PC-9 (cell line): ENCODE data around the gene INPP5A. TPM values are rescaled to one million over a fixed set of nuclear protein-coding genes. Genes with fewer than 3 reads are reported as not detected.

Source experiments
- BruUV-seq: library from RNA; stranded (reverse); fragments of 400-500 nt; replicated peaks from 2 replicates; lab custom pipeline; 2021; lab: Mats Ljungman, UMichigan
- CTCF ChIA-PET: fragments of 300-600 bp; sonication (Branson Sonifier 250); formaldehyde crosslinking; loops from one replicate; lab custom pipeline; 2022; ENCODE audit warnings: antibody characterized with exemption; lab: Charles Lee
- POLR2A ChIA-PET: fragments of 300-600 bp; sonication (Branson Sonifier 250); formaldehyde crosslinking; loops from one replicate; lab custom pipeline; 2022; ENCODE audit warnings: antibody characterized with exemption; ENCODE audit not compliant: unreplicated experiment; lab: Charles Lee
- DNase-seq, 2 experiments: peaks; one replicate each; pipeline versions ENCODE4 v3.0.0 to v3.0.0-alpha.2; 2015 to 2022; ENCODE audit warnings: mixed read lengths in 1 of 2
- H2AFZ ChIP-seq: fragments of 200-600 bp; sonication (generic); 2 replicates; pipeline ENCODE4 v1.8.1; 2017; ENCODE audit warnings: antibody characterized with exemption
- H3F3A ChIP-seq: fragments of 200-600 bp; sonication (generic); 2 replicates; pipeline ENCODE4 v1.8.1; 2017; ENCODE audit warnings: antibody characterized with exemption, mild to moderate bottlenecking, low read depth; ENCODE audit not compliant: insufficient read depth
- H3K27ac ChIP-seq: fragments of 200-600 bp; sonication (generic); 2 replicates; pipeline ENCODE4 v1.6.1; 2016; ENCODE audit warnings: mixed run types
- H3K27me3 ChIP-seq: fragments of 200-600 bp; sonication (generic); 2 replicates; pipeline ENCODE4 v1.6.1; 2016; ENCODE audit warnings: low read depth, mixed run types; ENCODE audit not compliant: insufficient read depth
- H3K36me3 ChIP-seq: fragments of 200-600 bp; sonication (generic); 2 replicates; pipeline ENCODE4 v1.6.1; 2016; ENCODE audit warnings: low read depth, mixed run types
- H3K4me1 ChIP-seq: fragments of 200-600 bp; sonication (generic); replicated peaks from 2 replicates; pipeline ENCODE4 v1.6.1; 2016; ENCODE audit warnings: mixed run types; ENCODE audit not compliant: insufficient read depth
- H3K4me2 ChIP-seq: fragments of 200-600 bp; sonication (generic); 2 replicates; pipeline ENCODE4 v1.6.1; 2017; ENCODE audit warnings: mixed run types
- H3K4me3 ChIP-seq: fragments of 200-600 bp; sonication (generic); 2 replicates; pipeline ENCODE4 v1.6.1; 2016; ENCODE audit warnings: mixed run types
- H3K79me2 ChIP-seq: fragments of 200-600 bp; sonication (generic); 2 replicates; pipeline ENCODE4 v1.6.1; 2017; ENCODE audit warnings: low read depth, mixed run types
- H3K9me2 ChIP-seq: fragments of 200-600 bp; sonication (generic); 2 replicates; pipeline ENCODE4 v1.8.1; 2017; ENCODE audit warnings: mild to moderate bottlenecking; ENCODE audit not compliant: insufficient read depth
- H3K9me3 ChIP-seq: fragments of 200-600 bp; sonication (generic); 2 replicates; pipeline ENCODE4 v1.8.1; 2016; ENCODE audit warnings: low read depth; ENCODE audit not compliant: insufficient read depth
- H4K20me1 ChIP-seq: fragments of 200-600 bp; sonication (generic); 2 replicates; pipeline ENCODE4 v1.8.1; 2017; ENCODE audit not compliant: insufficient read depth
- CTCF ChIP-seq: fragments of 200-600 bp; sonication (generic); conservative IDR thresholded peaks from 2 replicates; pipeline ENCODE4 v1.6.1; 2017; ENCODE audit warnings: mixed run types, antibody characterized with exemption, mild to moderate bottlenecking, moderate library complexity
- EZH2 ChIP-seq: fragments of 200-600 bp; sonication (generic); IDR thresholded peaks from 2 replicates; pipeline ENCODE4 v1.8.0; 2017; ENCODE audit warnings: antibody characterized with exemption, low read depth
- intact Hi-C: fragments of 100-400 bp; cut with micrococcal nuclease; formaldehyde crosslinking; loops from one replicate; pipeline ENCODE4 v1.10.0; 2022; ENCODE audit not compliant: unreplicated experiment
- total RNA-seq: library from RNA; stranded (reverse); gene quantifications from 2 replicates; pipeline ENCODE4 v1.2.3, GENCODE V29; 2021

INPP5A gene
- total RNA-seq, 1 experiment from 2014 or later: 18.4 TPM

DNA sequence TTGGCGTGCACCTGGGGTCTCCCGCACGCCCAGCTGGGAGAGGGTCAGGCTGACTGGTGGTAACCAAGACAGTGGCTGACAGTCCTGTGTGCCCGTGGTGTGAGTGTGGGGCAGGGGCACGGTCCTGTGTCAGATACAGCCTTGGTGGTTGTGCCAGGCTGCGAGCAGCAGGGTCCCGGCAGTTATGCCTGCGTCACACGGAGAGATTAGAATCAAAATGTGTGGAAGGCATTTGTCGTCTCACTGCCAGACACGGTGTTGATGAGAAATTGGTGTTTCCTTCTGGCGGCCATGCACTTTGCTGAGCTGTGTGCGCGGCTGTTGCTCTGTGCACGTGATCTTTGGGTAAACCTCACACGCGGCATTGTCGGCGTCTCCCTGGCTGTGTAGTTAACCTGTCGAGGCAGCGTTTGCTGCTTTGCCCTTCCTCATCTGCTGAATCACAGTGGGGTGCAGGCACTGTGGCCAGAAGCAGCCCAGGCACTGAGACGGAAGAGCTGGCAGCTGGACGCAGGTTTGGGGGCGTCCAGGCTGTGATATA is 160.7 kb downstream of the INPP5A start:
- H2AFZ ChIP-seq: no peak overlapping the region
- TF ChIP-seq EZH2 (no peak), CTCF (no peak)
- H3K9me3 ChIP-seq: no peaks in the 10 kb centered on the region
- no peaks in the 10 kb centered on the region for H3K4me1 ChIP-seq
- H4K20me1 ChIP-seq: no peaks in the 10 kb centered on the region
- POLR2A ChIA-PET: no interaction called here
- no peak overlapping the region for H3K27ac ChIP-seq
- intact Hi-C loops: no loop called here
- no peaks in the 10 kb centered on the region for H3F3A ChIP-seq
- no peak overlapping the region for H3K4me3 ChIP-seq
- no peak overlapping the region for H3K4me2 ChIP-seq
- no peaks in the 10 kb centered on the region for H3K36me3 ChIP-seq
- no peaks in the 10 kb centered on the region for H3K9me2 ChIP-seq
- no peaks in the 10 kb centered on the region for H3K27me3 ChIP-seq
- no peak for DNase-seq
- CTCF ChIA-PET: no interaction called here
- H3K79me2 ChIP-seq: no peaks in the 10 kb centered on the region
- BruUV-seq: no TSS peak

GRCh38 chr10:132698761-132699391 is 161.3 kb downstream of the INPP5A start:
- H3K4me1 ChIP-seq: no peaks in the 10 kb centered on the region
- intact Hi-C loops: no loop called here
- no peaks in the 10 kb centered on the region for H4K20me1 ChIP-seq
- H3K4me2 ChIP-seq: no peak overlapping the region
- no peaks in the 10 kb centered on the region for H3K36me3 ChIP-seq
- H3K27ac ChIP-seq: no peak overlapping the region
- H3K79me2 ChIP-seq: no peaks in the 10 kb centered on the region
- H3K27me3 ChIP-seq: no peaks in the 10 kb centered on the region
- no peak for DNase-seq
- CTCF ChIA-PET: no interaction called here
- no peaks in the 10 kb centered on the region for H3F3A ChIP-seq
- H3K9me2 ChIP-seq: no peaks in the 10 kb centered on the region
- no peak overlapping the region for H3K4me3 ChIP-seq
- TF ChIP-seq EZH2 (no peak), CTCF (no peak)
- no TSS peak for BruUV-seq
- POLR2A ChIA-PET: no interaction called here
- H3K9me3 ChIP-seq: no peaks in the 10 kb centered on the region
- no peak overlapping the region for H2AFZ ChIP-seq

- intact Hi-C loops: no loop called here
- no peaks in the 10 kb centered on the region for H3K27me3 ChIP-seq
- H3K36me3 ChIP-seq: no peaks in the 10 kb centered on the region
- H2AFZ ChIP-seq: no peak overlapping the region
- H3F3A ChIP-seq: no peaks in the 10 kb centered on the region
- H3K79me2 ChIP-seq: no peaks in the 10 kb centered on the region
- no TSS peak for BruUV-seq
- H3K4me1 ChIP-seq: no peaks in the 10 kb centered on the region
- no peak for DNase-seq
- H4K20me1 ChIP-seq: no peaks in the 10 kb centered on the region
- H3K9me2 ChIP-seq: no peaks in the 10 kb centered on the region
- H3K9me3 ChIP-seq: no peaks in the 10 kb centered on the region
- no peak overlapping the region for H3K4me3 ChIP-seq
- H3K4me2 ChIP-seq: no peak overlapping the region
- TF ChIP-seq CTCF (no peak), EZH2 (no peak)
- ChIA-PET POLR2A (no interaction called here), CTCF (no interaction called here)
- no peak overlapping the region for H3K27ac ChIP-seq
Observed at GRCh38 chr10:132699411-132700155, 162.0 kb downstream of the INPP5A start.
